GM19395 (cell line): ENCODE measurements around the gene RSPH6A.

Experiments used
- ATAC-seq: cut with Tn5 transposase; IDR thresholded peaks from one replicate; pipeline ENCODE4 v1.9.1; 2021; ENCODE audit warnings: mild to moderate bottlenecking, moderate library complexity; ENCODE audit not compliant: unreplicated experiment

Gene RSPH6A

GRCh38 chr19:45814851-45815480 lies at the start of gene RSPH6A:
RSPH6A (minus strand) TSS chr19:45815308; CDS start chr19:45815176, 132 bp downstream.
- no peak for ATAC-seq

DNA sequence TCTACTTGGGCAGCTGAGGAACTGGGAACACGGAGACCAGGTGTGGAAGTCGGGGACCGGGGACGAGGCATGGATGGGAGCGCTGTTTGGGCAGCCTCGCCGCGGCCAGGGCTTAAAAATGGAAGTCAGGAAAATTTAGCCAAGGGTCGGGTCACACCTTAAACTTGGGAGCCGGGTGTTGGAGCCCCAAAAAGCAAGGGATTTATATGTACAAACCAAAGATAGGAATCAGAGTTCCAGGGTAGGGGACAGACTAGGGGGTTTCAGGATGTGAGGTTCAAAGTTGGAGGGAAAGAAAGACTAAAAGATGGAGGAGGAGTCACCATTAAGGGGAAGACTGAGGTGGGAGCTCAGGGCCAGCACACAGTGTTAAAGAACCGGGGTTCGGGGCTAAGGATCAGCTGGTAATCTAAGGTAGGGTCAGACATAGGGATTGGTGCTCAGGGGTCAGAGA lies 49.5 kb upstream of the RSPH6A start:
- no peak for ATAC-seq

- ATAC-seq: no peak
Measured at GRCh38 chr19:45863840-45864628, 48.9 kb upstream of the RSPH6A start, which contains the start of gene FOXA3. FOXA3 (plus strand) TSS chr19:45864326; CDS start chr19:45864457, 131 bp downstream.

GRCh38 chr19:45863335-45863839 lies 48.3 kb upstream of the RSPH6A start:
- ATAC-seq: no peak

DNA sequence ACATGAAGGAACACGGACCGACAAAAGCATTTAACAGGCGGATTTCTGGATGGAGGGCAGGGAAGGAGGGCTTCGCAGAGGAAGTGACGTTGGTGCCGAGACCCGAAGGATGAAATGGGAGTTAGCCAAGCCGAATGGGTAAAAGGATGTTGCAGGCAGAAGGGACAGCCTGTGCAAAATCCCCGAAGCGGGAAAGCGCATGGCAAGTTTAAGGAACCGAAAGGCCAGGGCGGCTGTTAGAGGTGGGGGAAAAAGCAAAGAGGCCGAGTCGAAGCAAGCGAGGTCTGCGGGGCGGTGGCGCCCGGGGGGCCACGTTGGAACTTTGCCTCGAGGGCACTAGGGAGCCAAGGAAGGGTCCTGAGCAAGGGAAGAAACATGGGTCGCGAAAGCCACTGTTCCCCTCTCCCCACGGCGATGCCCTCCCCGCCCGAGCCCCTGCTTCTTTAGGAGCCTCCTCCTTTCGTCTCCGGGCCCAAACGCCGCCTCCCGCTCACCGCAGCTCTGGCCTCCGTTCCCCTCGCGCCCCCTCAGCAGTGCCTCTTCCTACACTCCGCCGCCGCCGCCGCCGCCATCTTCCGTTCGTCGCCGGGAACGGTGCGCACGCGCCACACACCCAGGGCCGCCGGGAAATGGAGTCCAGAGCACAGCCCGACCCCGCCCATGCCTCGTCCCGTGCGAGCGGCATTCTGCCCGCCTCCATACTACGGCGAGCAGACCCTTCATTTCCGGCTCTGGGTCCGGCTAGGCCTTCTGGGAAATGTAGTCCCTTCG lies 47.6 kb upstream of the RSPH6A start, which contains the start of gene SYMPK:
TSS of gene SYMPK (minus strand) at position 584 of the 771 bp plus-strand sequence. CDS start 8,652 bp downstream, outside the sequence.
- ATAC-seq: peak; percentile 84

- no peak for ATAC-seq
Measured at GRCh38 chr19:45862271-45862563, 47.1 kb upstream of the RSPH6A start.

GRCh38 chr19:45860359-45861259 lies 45.5 kb upstream of the RSPH6A start:
- no peak for ATAC-seq

DNA sequence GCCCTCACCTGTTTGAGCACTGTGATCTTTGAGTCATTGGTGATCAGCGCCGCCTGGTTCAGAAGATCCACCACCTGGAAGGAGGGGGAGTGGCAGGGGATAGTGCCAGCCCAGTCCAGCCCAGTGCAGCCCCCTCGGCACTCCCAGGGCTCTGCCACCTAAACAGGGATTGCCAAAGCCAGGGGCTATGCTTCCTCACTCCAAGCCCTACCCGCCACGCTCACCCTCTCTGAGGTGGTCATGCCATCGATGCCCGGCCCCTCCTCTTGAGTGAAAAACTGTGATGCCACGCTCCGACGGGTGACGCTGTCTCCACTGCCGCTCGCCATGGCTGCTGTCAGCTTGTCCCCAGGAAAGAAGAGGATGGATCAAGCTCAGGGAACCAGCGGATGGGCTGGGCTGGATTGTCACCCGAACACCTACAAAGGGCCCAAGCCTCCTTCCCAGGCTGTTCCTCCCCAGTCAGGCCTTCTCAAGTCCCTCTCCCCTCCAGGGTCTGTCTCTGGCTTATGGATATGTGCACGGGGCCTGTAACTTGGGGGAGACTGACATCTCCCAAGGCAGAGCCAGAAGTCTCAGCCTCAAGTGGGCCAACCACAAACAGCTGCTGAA lies 39.2 kb upstream of the RSPH6A start:
- ATAC-seq: no peak

DNA sequence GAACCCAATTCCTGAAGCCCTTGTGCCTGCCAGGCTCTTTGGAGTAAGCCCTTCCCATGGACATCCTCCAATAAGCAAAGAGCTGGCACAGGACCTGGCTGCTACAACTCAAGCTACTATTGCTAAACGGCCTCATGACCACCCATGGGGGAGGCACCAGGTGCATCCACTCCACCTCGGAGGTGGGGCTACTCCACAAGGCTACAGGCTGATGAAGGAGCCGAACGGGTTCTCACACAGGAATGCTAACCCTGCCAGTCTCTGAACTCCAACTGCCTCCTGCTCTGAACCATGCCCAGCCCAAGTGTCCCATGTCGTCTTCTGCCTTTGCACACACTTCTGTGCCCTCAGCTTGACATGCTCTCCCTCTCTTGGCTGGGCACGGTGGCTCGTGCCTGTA lies 37.9 kb upstream of the RSPH6A start:
- no peak for ATAC-seq

GRCh38 chr19:45852145-45852750 lies 37.1 kb upstream of the RSPH6A start:
- ATAC-seq: no peak

GRCh38 chr19:45848922-45849321 lies 33.8 kb upstream of the RSPH6A start:
- no peak for ATAC-seq

GRCh38 chr19:45847663-45848062 lies 32.6 kb upstream of the RSPH6A start:
- ATAC-seq: no peak

- ATAC-seq: no peak
Measured at GRCh38 chr19:45842198-45842597, 27.1 kb upstream of the RSPH6A start.

GRCh38 chr19:45834970-45835369 lies 19.9 kb upstream of the RSPH6A start:
- ATAC-seq: no peak

GRCh38 chr19:45828945-45829344 lies 13.8 kb upstream of the RSPH6A start:
- ATAC-seq: no peak

DNA sequence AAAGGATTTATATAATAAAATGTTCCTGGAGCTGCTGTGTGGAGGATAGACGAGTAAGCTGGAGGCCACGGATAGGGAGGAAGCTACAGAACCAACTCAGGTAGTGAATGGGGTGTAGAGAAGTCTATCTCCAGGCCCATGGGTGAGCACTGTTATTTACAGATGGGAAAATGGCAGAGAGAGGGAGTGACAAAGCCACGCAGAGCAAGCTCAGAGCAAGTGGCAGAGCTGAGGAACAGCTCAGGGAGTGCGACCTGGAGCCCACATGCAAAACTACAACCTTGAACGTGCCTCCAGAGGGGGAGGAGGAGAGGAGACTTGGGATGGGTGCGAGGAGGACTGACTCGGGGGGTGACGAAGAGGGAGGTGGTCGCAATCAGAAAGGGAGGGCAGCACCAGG lies 13.4 kb upstream of the RSPH6A start:
- no peak for ATAC-seq

- ATAC-seq: no peak
Measured at GRCh38 chr19:45827459-45828093, 12.5 kb upstream of the RSPH6A start.

DNA sequence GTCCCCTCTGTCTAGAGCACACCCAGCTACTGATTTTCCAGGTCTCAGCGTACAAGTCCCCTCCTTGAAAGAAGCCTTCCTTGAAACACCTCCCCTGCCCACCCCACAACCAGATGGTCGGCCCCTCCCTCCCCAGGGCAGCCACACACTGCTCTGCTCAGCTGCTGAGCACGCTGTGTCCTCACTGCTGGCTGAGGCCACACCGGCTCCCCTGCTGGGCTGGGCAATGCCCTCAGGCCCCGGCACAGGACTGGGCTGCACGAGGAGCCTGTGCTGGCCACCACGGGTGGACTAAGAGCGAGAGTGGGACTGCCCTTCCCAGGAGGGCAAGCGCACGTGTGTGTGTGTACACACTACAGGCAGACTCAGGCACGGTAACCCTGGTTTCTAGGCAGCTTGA lies 11.8 kb upstream of the RSPH6A start:
- no peak for ATAC-seq
